GM12878 (cell line): ENCODE results near the gene CACNA2D4. TPM values are rescaled to one million over a fixed set of nuclear protein-coding genes. Genes with fewer than 3 reads are reported as not detected.

ENCODE experiments used
- ATAC-seq: fragments of 200-7000 bp; cut with Tn5 transposase; 3 replicates; pipeline ENCODE4 v1.9.1; 2020; ENCODE audit warnings: mild to moderate bottlenecking, moderate library complexity
- BruUV-seq: library from RNA; stranded (reverse); fragments of 400-500 nt; replicated peaks from 2 replicates; lab custom pipeline; 2021; lab: Mats Ljungman, UMichigan
- CTCF ChIA-PET: fragments of 300-600 bp; sonication (Branson Sonifier 250); formaldehyde crosslinking; extraction: SDS; loops from one replicate; lab custom pipeline; 2021; ENCODE audit warnings: inconsistent platforms; lab: Yijun Ruan, JAX
- POLR2A ChIA-PET: fragments of 350-600 bp; formaldehyde crosslinking; extraction: SDS; loops from one replicate; lab custom pipeline; 2021; ENCODE audit warnings: inconsistent platforms; lab: Charles Lee
- RAD21 ChIA-PET: fragments of 300-600 bp; sonication (Branson Sonifier 250); formaldehyde crosslinking; loops from one replicate; lab custom pipeline; 2023; ENCODE audit warnings: antibody characterized with exemption; ENCODE audit not compliant: unreplicated experiment; lab: Charles Lee
- SMC1A ChIA-PET: fragments of 300-600 bp; sonication (Branson Sonifier 250); formaldehyde crosslinking; loops from one replicate; lab custom pipeline; 2023; ENCODE audit not compliant: unreplicated experiment, uncharacterized antibody; lab: Charles Lee
- DNase-seq: peaks from one replicate; pipeline ENCODE4 v3.0.0-alpha.2; 2011; ENCODE audit warnings: low read depth, low spot score
- FAIRE-seq: peaks from 3 replicates; lab custom pipeline; 2011; peaks lifted over from hg19 to GRCh38; lab: Jason Lieb, UNC
- H2AFZ ChIP-seq: 2 replicates; pipeline ENCODE4 v1.6.0; 2011; ENCODE audit warnings: low read depth, low read length, control low read depth; ENCODE audit not compliant: control insufficient read depth
- H3K27ac ChIP-seq: 2 replicates; pipeline ENCODE4 v1.5.1; 2011; ENCODE audit warnings: control low read depth; ENCODE audit not compliant: control insufficient read depth, insufficient read depth
- H3K27me3 ChIP-seq, 2 experiments: replicated peaks in 1 of 2; 2 replicates each; pipeline versions ENCODE4 v1.6.0 to v1.6.1; 2011; ENCODE audit warnings: low read length in 1 of 2; ENCODE audit not compliant: control insufficient read depth in 2 of 2, insufficient read depth in 2 of 2
- H3K36me3 ChIP-seq, 2 experiments: 2 replicates each; pipeline ENCODE4 v1.5.1; 2011; ENCODE audit warnings: low read length in 1 of 2; ENCODE audit not compliant: control insufficient read depth in 2 of 2, insufficient read depth in 2 of 2
- H3K4me1 ChIP-seq: 2 replicates; pipeline ENCODE4 v1.6.1; 2011; ENCODE audit warnings: mild to moderate bottlenecking, low read length, moderate library complexity, mixed read lengths; ENCODE audit not compliant: control insufficient read depth, insufficient read depth
- H3K4me2 ChIP-seq: 2 replicates; pipeline ENCODE4 v1.6.0; 2011; ENCODE audit warnings: control low read depth; ENCODE audit not compliant: control insufficient read depth, insufficient read depth
- H3K4me3 ChIP-seq: fragments of 200-600 bp; sonication (generic); 2 replicates; pipeline ENCODE4 v1.5.1; 2016
- H3K79me2 ChIP-seq: 2 replicates; pipeline ENCODE4 v1.6.0; 2011; ENCODE audit warnings: low read length; ENCODE audit not compliant: control insufficient read depth, insufficient read depth
- H3K9ac ChIP-seq: 2 replicates; pipeline ENCODE4 v1.8.0; 2011; ENCODE audit warnings: low read length, control low read depth, mixed read lengths; ENCODE audit not compliant: control insufficient read depth, insufficient read depth
- H3K9me3 ChIP-seq: replicated peaks from 3 replicates; pipeline ENCODE4 v1.5.1; 2011; ENCODE audit warnings: mild to moderate bottlenecking, low read length; ENCODE audit not compliant: control insufficient read depth, insufficient read depth
- H4K20me1 ChIP-seq: 2 replicates; pipeline ENCODE4 v1.6.0; 2011; ENCODE audit not compliant: control insufficient read depth, insufficient read depth
- IKZF2 ChIP-seq, 2 experiments: fragments of 450-650 bp; IDR thresholded peaks; 2 replicates each; pipeline ENCODE4 v1.6.1; 2017; ENCODE audit warnings: mild to moderate bottlenecking in 2 of 2, moderate library complexity in 2 of 2
- RCOR1 ChIP-seq: conservative IDR thresholded peaks from 2 replicates; pipeline ENCODE4 v1.6.1; 2012; ENCODE audit warnings: low read depth, low read length, improper control_type of control experiment
- STAT1 ChIP-seq: fragments of 450-650 bp; conservative IDR thresholded peaks from 2 replicates; pipeline ENCODE4 v1.6.1; 2014; ENCODE audit warnings: antibody characterized with exemption, mild to moderate bottlenecking
- WRNIP1 ChIP-seq: IDR thresholded peaks from 2 replicates; pipeline ENCODE4 v1.6.1; 2011; ENCODE audit warnings: low read depth, low read length, improper control_type of control experiment, borderline replicate concordance
- ZSCAN29 ChIP-seq: fragments of 450-650 bp; IDR thresholded peaks from 2 replicates; pipeline ENCODE4 v1.6.1; 2017; ENCODE audit warnings: mild to moderate bottlenecking, moderate library complexity
- WGBS: methylation state at CpG from one replicate; pipeline ENCODE4 v1.1.6; 2016; ENCODE audit warnings: low lambda C conversion rate; ENCODE audit not compliant: insufficient replicate concordance, insufficient coverage; ENCODE audit errors: missing lambda C conversion rate; 5-methylcytosine and 5-hydroxymethylcytosine counted together
- in situ Hi-C: fragments of 300-500 bp; cut with MboI; formaldehyde crosslinking; loops from 9 replicates; pipeline ENCODE4 v1.14.3; 2018; ENCODE audit warnings: mixed read lengths
- intact Hi-C: fragments of 100-400 bp; cut with micrococcal nuclease; formaldehyde crosslinking; loops from one replicate; pipeline ENCODE4 v1.14.2; 2022; ENCODE audit not compliant: unreplicated experiment
- polyA plus RNA-seq, 11 experiments: library from polyadenylated mRNA; depleted of rRNA in 4 of 11; unstranded in 6 of 11; stranded (reverse) in 5 of 11; fragments of >200 nt; fragmentation: Nextera tagmentation in 4 of 11; fragmentation: Illumina TruSeq in 1 of 11; extraction: Ambion mirVana in 4 of 11; extraction: Trizol in 1 of 11; gene quantifications; 1 replicate in 1 of 11; 2 replicates in 10 of 11; pipeline versions ENCODE4 v1.2.1 to v1.2.3, GENCODE V29; 2011 to 2016; ENCODE audit warnings: inconsistent platforms in 2 of 11, missing spikeins in 2 of 11, low read depth in 1 of 11
- total RNA-seq, 4 experiments: library from RNA; depleted of rRNA in 3 of 4; stranded (reverse); fragments of >200 nt in 3 of 4; fragmentation: Illumina TruSeq in 1 of 4; extraction: Trizol in 1 of 4; gene quantifications; 2 replicates each; pipeline versions ENCODE4 v1.2.1 to v1.2.3, GENCODE V29; 2013 to 2021

CACNA2D4 gene
- total and polyA plus RNA-seq, 10 of the 15 experiments (the other 5 are each of a cell fraction or from before 2014, with no cell fraction given): 0.03 to 1.0 (median 0.65) TPM

DNA sequence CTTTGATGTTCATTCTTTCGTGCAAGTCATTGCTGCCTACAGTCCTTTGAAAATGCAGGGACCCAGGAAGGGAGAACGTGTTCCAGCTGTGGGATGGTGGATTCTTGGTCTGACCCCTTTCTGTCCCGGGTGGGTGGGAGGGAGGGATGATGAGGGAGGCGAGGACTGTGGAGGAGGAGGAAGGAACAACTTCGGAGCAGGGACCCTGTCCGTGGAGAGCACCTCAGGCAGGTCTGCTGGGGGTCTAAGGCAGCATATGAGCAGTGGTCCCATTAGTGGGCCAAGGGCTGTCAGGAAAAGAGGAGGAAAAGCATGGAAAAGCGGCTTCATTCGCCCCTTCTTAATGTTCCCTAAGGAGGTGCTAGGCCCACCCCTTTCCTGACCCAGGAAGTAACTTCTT is 36.0 kb downstream of the CACNA2D4 start:
- RAD21 ChIA-PET: no interaction called here
- H4K20me1 ChIP-seq: no peaks in the 10 kb centered on the region
- SMC1A ChIA-PET: no interaction called here
- no peak for DNase-seq
- H3K36me3 ChIP-seq: no peaks in the 10 kb centered on the region
- H3K9ac ChIP-seq: no peak overlapping the region
- no peak overlapping the region for H2AFZ ChIP-seq
- no TSS peak for BruUV-seq
- whole genome bisulfite sequencing: 21% methylated on average over 8 of the region's 8 CpGs
- no peaks in the 10 kb centered on the region; a peak in 3 of 4 replicates for H3K27me3 ChIP-seq
- CTCF ChIA-PET: interaction anchor here (1.2 kb wide), 1 partner anchor 57 kb away, joined by 3 read pairs; no protein-coding TSS in a partner anchor
- intact Hi-C loops: no loop called here
- POLR2A ChIA-PET: no interaction called here
- FAIRE-seq: no peak
- H3K4me3 ChIP-seq: no peak overlapping the region
- no peaks in the 10 kb centered on the region for H3K4me1 ChIP-seq
- no peak for ATAC-seq
- H3K4me2 ChIP-seq: no peak overlapping the region
- H3K27ac ChIP-seq: no peak overlapping the region
- no peaks in the 10 kb centered on the region for H3K9me3 ChIP-seq
- H3K79me2 ChIP-seq: no peaks in the 10 kb centered on the region
- TF ChIP-seq WRNIP1 (no peak), RCOR1 (no peak), IKZF2 (IDR thresholded peaks at IDR 0.05) (no peak)
- TF ChIP-seq, all 136 proteins: peak for 0
- in situ Hi-C loops: no loop called here

DNA sequence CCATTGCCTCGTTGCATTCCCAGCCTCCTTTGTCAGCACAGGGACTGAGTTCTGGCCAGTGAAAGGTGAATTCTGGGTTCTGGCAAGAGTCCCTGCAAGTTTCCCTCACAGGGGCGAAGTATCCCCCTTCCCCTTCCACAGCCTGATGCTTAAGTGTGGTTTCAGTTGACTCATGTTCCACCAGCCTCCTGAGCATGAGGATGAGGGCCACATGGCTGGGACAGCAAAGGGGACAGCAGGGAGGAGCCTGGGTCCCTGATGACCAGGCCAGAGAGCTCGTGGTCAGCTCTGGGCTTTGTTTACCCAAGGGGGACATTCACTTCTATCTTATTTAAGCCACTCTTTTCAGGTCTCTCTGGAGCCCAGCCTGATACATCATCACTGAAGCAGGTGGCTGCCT is 36.5 kb downstream of the CACNA2D4 start:
- no peak for TF ChIP-seq ZSCAN29
- TF ChIP-seq STAT1: no peak
- WGBS: 0% methylated on average over 3 of the region's 3 CpGs
- ChIA-PET CTCF (interaction anchor here (1.2 kb wide), 1 partner anchor 58 kb away, joined by 3 read pairs; no protein-coding TSS in a partner anchor), SMC1A (no interaction called here), RAD21 (no interaction called here), POLR2A (no interaction called here)
- Histone ChIP-seq H2AFZ (no peak overlapping the region), H3K9ac (no peak overlapping the region), H3K27ac (no peak overlapping the region), H3K4me2 (no peak overlapping the region), H3K4me3 (no peak overlapping the region), H3K9me3 (no peaks in the 10 kb centered on the region), H3K27me3 (no peaks in the 10 kb centered on the region; a peak in 3 of 4 replicates), H3K4me1 (no peaks in the 10 kb centered on the region), H3K36me3 (no peaks in the 10 kb centered on the region), H4K20me1 (no peaks in the 10 kb centered on the region), H3K79me2 (no peaks in the 10 kb centered on the region)
- in situ Hi-C loops: no loop called here
- BruUV-seq: no TSS peak
- ATAC-seq (no peak), FAIRE-seq (no peak), DNase-seq (no peak)
- intact Hi-C loops: no loop called here
